CD4-positive, alpha-beta T cell (primary cell): ENCODE measurements around the gene DOLPP1. TPM values are rescaled to one million over a fixed set of nuclear protein-coding genes. Genes with fewer than 3 reads are reported as not detected.

Experiments used
- ATAC-seq: fragments of 200-7000 bp; cut with Tn5 transposase; one replicate; pipeline ENCODE4 v1.10.0; 2022; ENCODE audit warnings: mild to moderate bottlenecking; ENCODE audit not compliant: poor library complexity
- CTCF ChIA-PET: fragments of 350-600 bp; sonication (Branson Sonifier 250); formaldehyde crosslinking; loops from one replicate; lab custom pipeline; 2021; ENCODE audit warnings: antibody characterized with exemption, inconsistent platforms; lab: Charles Lee
- POLR2A ChIA-PET: fragments of 350-600 bp; sonication (Branson Sonifier 250); formaldehyde crosslinking; loops from one replicate; lab custom pipeline; 2021; ENCODE audit warnings: antibody characterized with exemption, inconsistent platforms; lab: Charles Lee
- DNase-seq, 14 experiments: peaks; one replicate each; pipeline ENCODE4 v3.0.0-alpha.2; 2013 to 2020; ENCODE audit warnings: mixed read lengths in 2 of 14
- H3K27ac ChIP-seq, 2 donors: one replicate each; pipeline versions ENCODE4 v1.5.1 to v1.7.0; 2013; ENCODE audit warnings: low read length in 2 of 2, low read depth in 1 of 2, mild to moderate bottlenecking in 1 of 2
- H3K27me3 ChIP-seq, 2 experiments: 1 replicate in 1 of 2; 2 replicates in 1 of 2; pipeline versions ENCODE4 v1.6.1 to v1.7.0; 2013; ENCODE audit warnings: low read length in 2 of 2, control low read depth in 1 of 2, mild to moderate bottlenecking in 1 of 2, moderate library complexity in 1 of 2; ENCODE audit not compliant: insufficient read depth in 2 of 2, control insufficient read depth in 1 of 2
- H3K36me3 ChIP-seq: one replicate; pipeline ENCODE4 v1.6.1; 2013; ENCODE audit warnings: low read length, control low read depth; ENCODE audit not compliant: insufficient read depth
- H3K4me1 ChIP-seq: one replicate; pipeline ENCODE4 v1.6.1; 2013; ENCODE audit warnings: low read length, control low read depth; ENCODE audit not compliant: insufficient read depth
- H3K4me3 ChIP-seq: one replicate; pipeline ENCODE4 v1.5.1; 2013; ENCODE audit warnings: mild to moderate bottlenecking, low read length, moderate library complexity
- H3K9me3 ChIP-seq, 2 experiments: 1 replicate in 1 of 2; 2 replicates in 1 of 2; pipeline versions ENCODE4 v1.6.1 to v1.7.0; 2013; ENCODE audit warnings: low read length in 2 of 2, mild to moderate bottlenecking in 2 of 2, control low read depth in 1 of 2, moderate library complexity in 1 of 2; ENCODE audit not compliant: control insufficient read depth in 1 of 2, insufficient read depth in 1 of 2
- H3K27ac Mint-ChIP-seq: one replicate; pipeline ENCODE4 v1.8.0; 2020; ENCODE audit warnings: mixed read lengths
- H3K27me3 Mint-ChIP-seq: one replicate; pipeline ENCODE4 v1.8.0; 2021; ENCODE audit warnings: mixed read lengths
- H3K36me3 Mint-ChIP-seq: one replicate; pipeline ENCODE4 v1.8.0; 2021; ENCODE audit warnings: low read depth, mixed read lengths
- H3K4me1 Mint-ChIP-seq: one replicate; pipeline ENCODE4 v1.8.0; 2021; ENCODE audit warnings: low read depth, mixed read lengths
- H3K4me3 Mint-ChIP-seq: one replicate; pipeline ENCODE4 v1.8.0; 2020; ENCODE audit warnings: mild to moderate bottlenecking, mixed read lengths
- H3K9me3 Mint-ChIP-seq: one replicate; pipeline ENCODE4 v1.8.0; 2020; ENCODE audit warnings: mixed read lengths
- intact Hi-C, 2 experiments: fragments of 100-400 bp; cut with DNase I in 1 of 2; cut with micrococcal nuclease in 1 of 2; formaldehyde crosslinking; loops; one replicate each; pipeline versions ENCODE4 v1.15.1 to v1.9.0; 2023 to 2025; cut with DNase I, micrococcal nuclease
- total RNA-seq, 174 experiments: library from RNA in 2 of 174; stranded (reverse) in 2 of 174; gene quantifications; one replicate each; pipeline ENCODE4 v1.2.3 and lab custom pipeline; 2021 to 2026
- TF ChIP-seq, protein P1 (sequence below): fragments of 200-600 bp; IDR thresholded peaks from one replicate; pipeline ENCODE4 v1.8.0; 2022; ENCODE audit warnings: antibody characterized with exemption, mild to moderate bottlenecking

DOLPP1 gene
- total RNA-seq, 2 experiments from 2014 or later, result 2.7 to 3.6 TPM

DNA sequence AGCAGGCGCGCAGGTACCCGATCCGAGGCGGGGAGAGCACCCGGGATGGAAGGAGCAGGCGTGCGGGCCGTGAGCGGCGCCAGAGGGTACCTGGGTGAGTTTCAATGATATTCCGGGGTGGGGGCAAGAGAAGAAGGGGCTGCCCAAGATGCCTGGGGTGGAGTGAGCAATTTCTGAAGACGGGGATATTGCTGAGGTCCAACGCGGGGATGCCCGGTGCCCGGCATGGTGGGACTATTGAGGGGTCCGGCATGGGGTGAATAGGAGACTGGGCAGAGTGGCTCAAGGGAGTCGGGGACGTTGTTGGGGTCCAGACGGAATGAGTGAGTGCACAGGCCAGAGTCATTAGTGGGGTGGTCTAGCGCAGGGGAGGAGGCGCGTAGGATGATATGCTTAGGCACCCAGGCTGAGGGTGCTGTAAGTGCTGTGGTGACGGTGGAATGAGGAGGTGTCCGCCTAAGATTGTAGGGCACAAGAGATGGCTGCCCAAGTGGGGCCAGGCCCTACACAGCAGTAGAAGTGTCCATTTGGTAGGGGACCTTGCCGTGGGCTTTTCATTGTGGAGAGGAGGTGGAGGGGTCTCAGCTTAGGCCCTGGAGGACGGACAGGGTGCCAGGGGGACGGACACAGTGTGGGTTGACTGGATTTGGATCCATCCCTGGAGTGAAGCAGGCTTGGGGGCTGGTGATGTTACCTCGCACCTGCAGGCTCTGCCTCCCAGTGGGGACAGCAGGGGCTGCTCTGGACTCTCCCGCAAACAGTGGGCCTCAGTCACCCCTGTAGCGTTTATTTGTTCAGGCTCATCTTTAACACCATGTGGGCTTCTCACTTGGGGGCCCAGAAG, 43.8 kb upstream of the DOLPP1 start:
- Mint-ChIP-seq H3K9me3 (no peaks in the 10 kb centered on the region), H3K36me3 (peaks cover 23% of the 10 kb centered on the region), H3K4me3 (peak overlapping the region; percentile 89), H3K4me1 (peaks cover 35% of the 10 kb centered on the region), H3K27ac (peak overlapping the region; percentile 52), H3K27me3 (no peaks in the 10 kb centered on the region)
- POLR2A ChIA-PET, result interaction anchor here (1.0 to 1.9 kb wide), 7 partner anchors 9 to 1012 kb away, joined by 3 to 20 read pairs (median 5); partner anchors contain the start of genes CRAT, DOLPP1, PTPA and SH3GLB2
- DNase-seq, result no peak
- Histone ChIP-seq H3K27me3 (no peaks in the 10 kb centered on the region), H3K4me3 (peak overlapping the region; percentile 84), H3K27ac (peak overlapping the region; percentile 13 to 46), H3K9me3 (no peaks in the 10 kb centered on the region), H3K4me1 (peaks cover 34% of the 10 kb centered on the region), H3K36me3 (peaks cover 16% of the 10 kb centered on the region)
- TF ChIP-seq, protein P1, sequence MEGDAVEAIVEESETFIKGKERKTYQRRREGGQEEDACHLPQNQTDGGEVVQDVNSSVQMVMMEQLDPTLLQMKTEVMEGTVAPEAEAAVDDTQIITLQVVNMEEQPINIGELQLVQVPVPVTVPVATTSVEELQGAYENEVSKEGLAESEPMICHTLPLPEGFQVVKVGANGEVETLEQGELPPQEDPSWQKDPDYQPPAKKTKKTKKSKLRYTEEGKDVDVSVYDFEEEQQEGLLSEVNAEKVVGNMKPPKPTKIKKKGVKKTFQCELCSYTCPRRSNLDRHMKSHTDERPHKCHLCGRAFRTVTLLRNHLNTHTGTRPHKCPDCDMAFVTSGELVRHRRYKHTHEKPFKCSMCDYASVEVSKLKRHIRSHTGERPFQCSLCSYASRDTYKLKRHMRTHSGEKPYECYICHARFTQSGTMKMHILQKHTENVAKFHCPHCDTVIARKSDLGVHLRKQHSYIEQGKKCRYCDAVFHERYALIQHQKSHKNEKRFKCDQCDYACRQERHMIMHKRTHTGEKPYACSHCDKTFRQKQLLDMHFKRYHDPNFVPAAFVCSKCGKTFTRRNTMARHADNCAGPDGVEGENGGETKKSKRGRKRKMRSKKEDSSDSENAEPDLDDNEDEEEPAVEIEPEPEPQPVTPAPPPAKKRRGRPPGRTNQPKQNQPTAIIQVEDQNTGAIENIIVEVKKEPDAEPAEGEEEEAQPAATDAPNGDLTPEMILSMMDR, result no peak
- ATAC-seq, result no peak
- CTCF ChIA-PET, result interaction anchor here (0.6 kb wide), 1 partner anchor 187 kb away, joined by 3 read pairs; no protein-coding TSS in a partner anchor
- intact Hi-C loops, result loop anchor here (1.0 to 2.0 kb wide), 6 partner anchors 9 to 156 kb away; partner anchors contain the start of genes CRAT (in 2 of the 2), DOLK (in 1 of the 2), DOLPP1 (in 1 of the 2) and KYAT1 (in 1 of the 2)

- Histone ChIP-seq H3K36me3 (peaks cover 22% of the 10 kb centered on the region), H3K4me3 (peak overlapping the region; percentile 84), H3K4me1 (peaks cover 34% of the 10 kb centered on the region), H3K27ac (no peak overlapping the region), H3K9me3 (no peaks in the 10 kb centered on the region), H3K27me3 (no peaks in the 10 kb centered on the region)
- intact Hi-C loops, result loop anchor here in 1 of 2 experiments (2.0 kb wide), 2 partner anchors 43 to 73 kb away; partner anchors contain the start of genes CRAT, DOLPP1 and PTPA
- Mint-ChIP-seq H3K36me3 (peaks cover 28% of the 10 kb centered on the region), H3K27ac (no peak overlapping the region), H3K4me1 (peaks cover 35% of the 10 kb centered on the region), H3K4me3 (peak overlapping the region; percentile 89), H3K27me3 (no peaks in the 10 kb centered on the region), H3K9me3 (no peaks in the 10 kb centered on the region)
- ChIA-PET POLR2A (interaction anchor here (1.3 kb wide), 1 partner anchor 10 kb away, joined by 5 read pairs; the partner anchor contains the start of gene SH3GLB2), CTCF (no interaction called here)
- TF ChIP-seq, protein P1, result no peak
- DNase-seq, result peak in 1 of 14 experiments; percentile 30
- ATAC-seq, result no peak
Measured at GRCh38 chr9:129037767-129038098, 43.2 kb upstream of the DOLPP1 start.

- H3K9me3 ChIP-seq, result no peaks in the 10 kb centered on the region
- ChIA-PET CTCF (interaction anchor here (0.6 kb wide), 1 partner anchor 174 kb away, joined by 3 read pairs; no protein-coding TSS in a partner anchor), POLR2A (interaction anchor here (1.3 kb wide), 1 partner anchor 10 kb away, joined by 5 read pairs; the partner anchor contains the start of gene SH3GLB2)
- H3K9me3 Mint-ChIP-seq, result no peaks in the 10 kb centered on the region
- no peaks in the 10 kb centered on the region for H3K27me3 Mint-ChIP-seq
- peaks cover 35% of the 10 kb centered on the region for H3K4me1 Mint-ChIP-seq
- peaks cover 34% of the 10 kb centered on the region for H3K36me3 Mint-ChIP-seq
- peak overlapping the region; percentile 89 for H3K4me3 Mint-ChIP-seq
- H3K27ac ChIP-seq, result no peak overlapping the region
- TF ChIP-seq, protein P1, result no peak
- DNase-seq, result peak in 1 of 14 experiments; percentile 30
- no peaks in the 10 kb centered on the region for H3K27me3 ChIP-seq
- peaks cover 22% of the 10 kb centered on the region for H3K36me3 ChIP-seq
- intact Hi-C loops, result no loop called here
- H3K4me3 ChIP-seq, result no peak overlapping the region
- H3K27ac Mint-ChIP-seq, result no peak overlapping the region
- peaks cover 34% of the 10 kb centered on the region for H3K4me1 ChIP-seq
- ATAC-seq, result no peak
Measured at GRCh38 chr9:129038109-129038852, 42.6 kb upstream of the DOLPP1 start.
